ENCODE measurements around the gene SGTA. TPM values are rescaled to one million over a fixed set of nuclear protein-coding genes. Genes with fewer than 3 reads are reported as not detected.
A peak's percentile ranks its signal among the peaks of the same experiment; 100 is the strongest.

Gene SGTA
- total and polyA plus RNA-seq, 2 of the 13 experiments (the other 11 are each of a cell fraction or from before 2014, with no cell fraction given), result 43.9 to 47.4 TPM

DNA sequence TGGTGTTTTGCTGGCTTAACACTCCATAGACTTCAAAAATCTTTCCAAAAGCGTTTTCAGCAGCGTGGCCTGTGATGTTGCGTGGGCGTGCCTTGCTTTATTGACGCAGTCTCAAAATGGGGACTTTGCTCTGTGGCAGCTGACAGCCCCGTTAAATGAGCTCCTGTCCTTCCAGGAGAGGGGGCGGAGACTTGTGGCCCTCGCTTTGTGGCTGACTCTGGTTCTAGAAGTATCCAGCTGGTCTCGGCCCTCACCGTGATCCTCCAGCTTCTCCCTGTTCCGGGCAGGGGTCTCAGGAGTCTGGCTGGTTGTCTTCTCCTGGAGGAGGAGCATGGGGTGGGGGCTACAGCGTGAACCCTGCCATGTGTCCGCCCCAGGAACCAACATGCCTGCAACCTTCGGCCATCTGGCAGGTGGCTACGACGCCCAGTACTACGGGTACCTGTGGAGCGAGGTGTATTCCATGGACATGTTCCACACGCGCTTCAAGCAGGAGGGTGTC, 28.2 kb upstream of the SGTA start (continued):
- TF ChIP-seq, protein P1, sequence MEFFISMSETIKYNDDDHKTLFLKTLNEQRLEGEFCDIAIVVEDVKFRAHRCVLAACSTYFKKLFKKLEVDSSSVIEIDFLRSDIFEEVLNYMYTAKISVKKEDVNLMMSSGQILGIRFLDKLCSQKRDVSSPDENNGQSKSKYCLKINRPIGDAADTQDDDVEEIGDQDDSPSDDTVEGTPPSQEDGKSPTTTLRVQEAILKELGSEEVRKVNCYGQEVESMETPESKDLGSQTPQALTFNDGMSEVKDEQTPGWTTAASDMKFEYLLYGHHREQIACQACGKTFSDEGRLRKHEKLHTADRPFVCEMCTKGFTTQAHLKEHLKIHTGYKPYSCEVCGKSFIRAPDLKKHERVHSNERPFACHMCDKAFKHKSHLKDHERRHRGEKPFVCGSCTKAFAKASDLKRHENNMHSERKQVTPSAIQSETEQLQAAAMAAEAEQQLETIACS (CRISPR knock-in tag; IDR thresholded peaks at IDR 0.05), result no peak
- TF ChIP-seq ZNF256 (CRISPR knock-in tag; conservative IDR thresholded peaks at IDR 0.05) (no peak), RELA (CRISPR knock-in tag; IDR thresholded peaks at IDR 0.05) (no peak), TARDBP (CRISPR knock-in tag; IDR thresholded peaks at IDR 0.05) (peak; percentile 59; the same call in 1 of the 2 replicates), CEBPG (CRISPR knock-in tag; IDR thresholded peaks at IDR 0.05) (peak; percentile 32; the same call in 1 of the 2 replicates), SMAD3 (CRISPR knock-in tag; IDR thresholded peaks at IDR 0.05) (0 out of 2 replicates have a peak, but pooled peaks have one; percentile 67), ZNF879 (CRISPR knock-in tag; IDR thresholded peaks at IDR 0.05) (no peak), SKI (IDR thresholded peaks at IDR 0.05; ENCODE audit: partially characterized antibody) (no peak), SP1 (IDR thresholded peaks at IDR 0.05) (no peak), SP1 (CRISPR knock-in tag; IDR thresholded peaks at IDR 0.05) (peak; percentile 30; the same call in 1 of the 2 replicates), HNRNPLL (IDR thresholded peaks at IDR 0.05; ENCODE audit: low read depth, low read length, poor library complexity, severe bottlenecking) (peak; percentile 15), ZNF496 (CRISPR knock-in tag; IDR thresholded peaks at IDR 0.05; ENCODE audit: insufficient replicate concordance) (no peak), ELF4 (CRISPR knock-in tag; IDR thresholded peaks at IDR 0.05; ENCODE audit: borderline replicate concordance) (no peak), ZFP1 (CRISPR knock-in tag; IDR thresholded peaks at IDR 0.05) (no peak), ZMYM2 (CRISPR knock-in tag; IDR thresholded peaks at IDR 0.05) (0 out of 2 replicates have a peak, but pooled peaks have one; percentile 34)
- TF ChIP-seq, protein P2, sequence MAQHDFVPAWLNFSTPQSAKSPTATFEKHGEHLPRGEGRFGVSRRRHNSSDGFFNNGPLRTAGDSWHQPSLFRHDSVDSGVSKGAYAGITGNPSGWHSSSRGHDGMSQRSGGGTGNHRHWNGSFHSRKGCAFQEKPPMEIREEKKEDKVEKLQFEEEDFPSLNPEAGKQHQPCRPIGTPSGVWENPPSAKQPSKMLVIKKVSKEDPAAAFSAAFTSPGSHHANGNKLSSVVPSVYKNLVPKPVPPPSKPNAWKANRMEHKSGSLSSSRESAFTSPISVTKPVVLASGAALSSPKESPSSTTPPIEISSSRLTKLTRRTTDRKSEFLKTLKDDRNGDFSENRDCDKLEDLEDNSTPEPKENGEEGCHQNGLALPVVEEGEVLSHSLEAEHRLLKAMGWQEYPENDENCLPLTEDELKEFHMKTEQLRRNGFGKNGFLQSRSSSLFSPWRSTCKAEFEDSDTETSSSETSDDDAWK (CRISPR knock-in tag; IDR thresholded peaks at IDR 0.05), result no peak
- TF ChIP-seq, protein P3, sequence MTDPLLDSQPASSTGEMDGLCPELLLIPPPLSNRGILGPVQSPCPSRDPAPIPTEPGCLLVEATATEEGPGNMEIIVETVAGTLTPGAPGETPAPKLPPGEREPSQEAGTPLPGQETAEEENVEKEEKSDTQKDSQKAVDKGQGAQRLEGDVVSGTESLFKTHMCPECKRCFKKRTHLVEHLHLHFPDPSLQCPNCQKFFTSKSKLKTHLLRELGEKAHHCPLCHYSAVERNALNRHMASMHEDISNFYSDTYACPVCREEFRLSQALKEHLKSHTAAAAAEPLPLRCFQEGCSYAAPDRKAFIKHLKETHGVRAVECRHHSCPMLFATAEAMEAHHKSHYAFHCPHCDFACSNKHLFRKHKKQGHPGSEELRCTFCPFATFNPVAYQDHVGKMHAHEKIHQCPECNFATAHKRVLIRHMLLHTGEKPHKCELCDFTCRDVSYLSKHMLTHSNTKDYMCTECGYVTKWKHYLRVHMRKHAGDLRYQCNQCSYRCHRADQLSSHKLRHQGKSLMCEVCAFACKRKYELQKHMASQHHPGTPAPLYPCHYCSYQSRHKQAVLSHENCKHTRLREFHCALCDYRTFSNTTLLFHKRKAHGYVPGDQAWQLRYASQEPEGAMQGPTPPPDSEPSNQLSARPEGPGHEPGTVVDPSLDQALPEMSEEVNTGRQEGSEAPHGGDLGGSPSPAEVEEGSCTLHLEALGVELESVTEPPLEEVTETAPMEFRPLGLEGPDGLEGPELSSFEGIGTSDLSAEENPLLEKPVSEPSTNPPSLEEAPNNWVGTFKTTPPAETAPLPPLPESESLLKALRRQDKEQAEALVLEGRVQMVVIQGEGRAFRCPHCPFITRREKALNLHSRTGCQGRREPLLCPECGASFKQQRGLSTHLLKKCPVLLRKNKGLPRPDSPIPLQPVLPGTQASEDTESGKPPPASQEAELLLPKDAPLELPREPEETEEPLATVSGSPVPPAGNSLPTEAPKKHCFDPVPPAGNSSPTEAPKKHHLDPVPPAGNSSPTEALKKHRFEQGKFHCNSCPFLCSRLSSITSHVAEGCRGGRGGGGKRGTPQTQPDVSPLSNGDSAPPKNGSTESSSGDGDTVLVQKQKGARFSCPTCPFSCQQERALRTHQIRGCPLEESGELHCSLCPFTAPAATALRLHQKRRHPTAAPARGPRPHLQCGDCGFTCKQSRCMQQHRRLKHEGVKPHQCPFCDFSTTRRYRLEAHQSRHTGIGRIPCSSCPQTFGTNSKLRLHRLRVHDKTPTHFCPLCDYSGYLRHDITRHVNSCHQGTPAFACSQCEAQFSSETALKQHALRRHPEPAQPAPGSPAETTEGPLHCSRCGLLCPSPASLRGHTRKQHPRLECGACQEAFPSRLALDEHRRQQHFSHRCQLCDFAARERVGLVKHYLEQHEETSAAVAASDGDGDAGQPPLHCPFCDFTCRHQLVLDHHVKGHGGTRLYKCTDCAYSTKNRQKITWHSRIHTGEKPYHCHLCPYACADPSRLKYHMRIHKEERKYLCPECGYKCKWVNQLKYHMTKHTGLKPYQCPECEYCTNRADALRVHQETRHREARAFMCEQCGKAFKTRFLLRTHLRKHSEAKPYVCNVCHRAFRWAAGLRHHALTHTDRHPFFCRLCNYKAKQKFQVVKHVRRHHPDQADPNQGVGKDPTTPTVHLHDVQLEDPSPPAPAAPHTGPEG (CRISPR knock-in tag; IDR thresholded peaks at IDR 0.05), result no peak
- TF ChIP-seq, protein P4, sequence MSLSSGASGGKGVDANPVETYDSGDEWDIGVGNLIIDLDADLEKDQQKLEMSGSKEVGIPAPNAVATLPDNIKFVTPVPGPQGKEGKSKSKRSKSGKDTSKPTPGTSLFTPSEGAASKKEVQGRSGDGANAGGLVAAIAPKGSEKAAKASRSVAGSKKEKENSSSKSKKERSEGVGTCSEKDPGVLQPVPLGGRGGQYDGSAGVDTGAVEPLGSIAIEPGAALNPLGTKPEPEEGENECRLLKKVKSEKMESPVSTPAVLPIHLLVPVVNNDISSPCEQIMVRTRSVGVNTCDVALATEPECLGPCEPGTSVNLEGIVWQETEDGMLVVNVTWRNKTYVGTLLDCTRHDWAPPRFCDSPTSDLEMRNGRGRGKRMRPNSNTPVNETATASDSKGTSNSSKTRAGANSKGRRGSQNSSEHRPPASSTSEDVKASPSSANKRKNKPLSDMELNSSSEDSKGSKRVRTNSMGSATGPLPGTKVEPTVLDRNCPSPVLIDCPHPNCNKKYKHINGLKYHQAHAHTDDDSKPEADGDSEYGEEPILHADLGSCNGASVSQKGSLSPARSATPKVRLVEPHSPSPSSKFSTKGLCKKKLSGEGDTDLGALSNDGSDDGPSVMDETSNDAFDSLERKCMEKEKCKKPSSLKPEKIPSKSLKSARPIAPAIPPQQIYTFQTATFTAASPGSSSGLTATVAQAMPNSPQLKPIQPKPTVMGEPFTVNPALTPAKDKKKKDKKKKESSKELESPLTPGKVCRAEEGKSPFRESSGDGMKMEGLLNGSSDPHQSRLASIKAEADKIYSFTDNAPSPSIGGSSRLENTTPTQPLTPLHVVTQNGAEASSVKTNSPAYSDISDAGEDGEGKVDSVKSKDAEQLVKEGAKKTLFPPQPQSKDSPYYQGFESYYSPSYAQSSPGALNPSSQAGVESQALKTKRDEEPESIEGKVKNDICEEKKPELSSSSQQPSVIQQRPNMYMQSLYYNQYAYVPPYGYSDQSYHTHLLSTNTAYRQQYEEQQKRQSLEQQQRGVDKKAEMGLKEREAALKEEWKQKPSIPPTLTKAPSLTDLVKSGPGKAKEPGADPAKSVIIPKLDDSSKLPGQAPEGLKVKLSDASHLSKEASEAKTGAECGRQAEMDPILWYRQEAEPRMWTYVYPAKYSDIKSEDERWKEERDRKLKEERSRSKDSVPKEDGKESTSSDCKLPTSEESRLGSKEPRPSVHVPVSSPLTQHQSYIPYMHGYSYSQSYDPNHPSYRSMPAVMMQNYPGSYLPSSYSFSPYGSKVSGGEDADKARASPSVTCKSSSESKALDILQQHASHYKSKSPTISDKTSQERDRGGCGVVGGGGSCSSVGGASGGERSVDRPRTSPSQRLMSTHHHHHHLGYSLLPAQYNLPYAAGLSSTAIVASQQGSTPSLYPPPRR (CRISPR knock-in tag; IDR thresholded peaks at IDR 0.05; ENCODE audit: borderline replicate concordance), result 0 out of 2 replicates have a peak, but pooled peaks have one; percentile 25

Data from HepG2 (cell line).